GM18520 (cell line): ENCODE measurements around the gene SMNDC1.
"Not testable (repeated sequence)": the region's sequence is repeated elsewhere in the genome, so short reads cannot be mapped to it uniquely, and the experiment has no call there.

Experiments used
- ATAC-seq: cut with Tn5 transposase; IDR thresholded peaks from one replicate; pipeline ENCODE4 v1.9.1; 2021; ENCODE audit not compliant: unreplicated experiment

SMNDC1 gene

DNA sequence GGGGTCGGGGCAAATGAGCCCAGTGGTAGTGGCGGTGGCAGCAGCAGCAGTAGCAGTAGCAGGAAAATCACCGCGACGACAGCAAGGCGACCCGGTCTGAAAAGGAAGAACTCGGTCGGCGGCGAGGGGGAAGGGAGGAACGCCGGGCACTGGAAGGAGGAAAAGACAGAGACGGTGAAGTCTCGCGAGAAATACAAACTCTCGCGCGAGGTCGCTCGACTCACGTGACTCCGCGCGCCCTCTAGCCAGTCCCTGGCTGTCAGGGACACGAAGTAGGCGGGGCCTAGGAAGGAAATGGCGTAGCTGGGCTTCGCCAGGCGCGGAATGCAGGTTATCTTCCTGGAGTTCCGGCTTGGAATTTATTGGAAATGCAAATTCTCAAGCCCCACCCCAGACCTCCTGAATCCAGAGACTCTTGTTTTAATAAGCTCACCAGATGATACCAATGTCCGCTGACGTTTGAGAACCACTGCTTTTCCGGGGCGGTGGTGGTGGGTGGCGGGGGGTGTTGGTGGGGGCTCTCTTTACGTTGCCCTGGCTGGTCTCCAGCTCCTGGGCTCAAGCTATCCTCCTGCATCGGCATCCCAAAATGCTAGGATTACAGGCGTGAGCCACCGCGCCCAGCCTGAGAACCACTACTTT, at the start of gene SMNDC1:
SMNDC1 (minus strand) TSS at position 141 of the 642 bp plus-strand sequence. CDS start 1,333 bp downstream, outside the sequence.
- ATAC-seq, result peak; percentile 92

GRCh38 chr10:110354322-110354766, 49.6 kb upstream of the SMNDC1 start:
- no peak for ATAC-seq

DNA sequence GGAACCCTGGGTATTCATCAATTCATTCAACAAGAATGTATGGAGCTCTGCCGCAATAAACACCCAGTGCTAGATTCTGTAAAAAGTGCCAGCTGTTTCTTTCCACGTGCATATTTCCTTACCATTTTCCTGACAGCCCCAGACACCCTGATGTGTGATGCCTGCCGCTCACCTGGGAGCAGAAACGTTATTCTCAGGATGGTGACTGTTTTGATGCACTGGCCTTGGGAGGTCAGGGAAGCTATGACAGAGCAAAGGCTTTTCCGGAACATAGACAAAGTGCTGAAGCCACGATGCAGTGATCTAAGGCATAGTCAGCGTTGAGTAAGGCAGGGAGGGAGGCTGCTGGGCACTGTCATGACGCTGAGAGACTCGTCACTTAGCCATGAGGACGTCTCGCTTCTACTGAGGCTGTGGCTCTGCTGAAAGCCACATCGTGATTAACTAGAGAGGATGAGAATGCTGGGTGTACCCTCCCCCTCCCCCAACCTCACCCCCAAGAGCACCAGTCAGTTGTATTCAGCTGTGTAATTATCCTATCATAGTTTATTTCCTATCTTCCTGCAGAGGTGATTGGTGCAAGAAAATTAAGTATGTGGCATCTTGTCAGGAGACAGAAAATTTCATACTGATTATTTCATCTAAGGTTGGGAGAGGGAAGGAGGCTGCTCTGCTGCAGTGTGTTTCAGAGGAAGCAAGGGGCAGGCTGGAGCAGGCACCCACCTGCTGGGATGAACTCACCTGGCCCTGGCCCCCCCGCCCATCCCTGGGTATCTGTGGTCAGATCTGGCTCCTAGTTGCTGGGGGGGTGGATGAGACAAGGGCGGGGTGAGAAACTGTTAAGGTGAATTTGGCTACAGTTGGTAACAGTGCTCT, 48.8 kb upstream of the SMNDC1 start:
- ATAC-seq, result no peak

DNA sequence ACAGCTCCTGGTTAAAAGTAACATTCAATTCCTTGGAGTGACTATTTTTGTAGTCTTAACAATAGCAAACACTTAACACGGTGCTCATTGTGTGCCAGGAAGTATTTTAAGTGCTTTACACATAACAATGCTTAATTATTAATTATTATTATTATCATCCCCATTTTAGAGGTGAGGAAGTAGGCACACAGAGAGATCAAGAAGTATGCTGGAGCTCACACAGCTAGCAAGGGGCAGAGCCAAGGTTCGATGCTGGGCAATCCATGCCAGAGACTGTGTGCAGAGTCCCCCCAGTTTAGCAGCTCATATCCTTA, 48.2 kb upstream of the SMNDC1 start:
- ATAC-seq, result no peak

DNA sequence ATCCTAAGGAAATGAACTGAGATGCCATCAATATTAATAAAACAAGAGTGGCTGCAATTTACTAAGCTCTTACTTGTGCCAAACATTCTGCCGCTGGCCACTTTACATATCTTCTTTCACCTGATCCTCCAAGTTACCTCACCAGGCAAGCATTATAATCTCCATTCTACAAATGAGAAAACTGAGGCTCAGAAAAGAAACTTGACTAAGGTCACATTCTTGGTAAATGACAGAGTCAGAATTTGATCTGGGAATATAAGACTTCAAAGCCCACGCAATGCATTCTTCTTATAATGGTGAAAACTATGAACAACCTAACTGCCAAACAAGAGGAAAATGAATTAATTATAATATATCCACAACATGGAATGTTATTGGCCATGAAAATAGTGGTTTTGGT, 46.1 kb upstream of the SMNDC1 start:
- no peak for ATAC-seq

- no peak for ATAC-seq
Observed at GRCh38 chr10:110349831-110350230, 45.1 kb upstream of the SMNDC1 start.

DNA sequence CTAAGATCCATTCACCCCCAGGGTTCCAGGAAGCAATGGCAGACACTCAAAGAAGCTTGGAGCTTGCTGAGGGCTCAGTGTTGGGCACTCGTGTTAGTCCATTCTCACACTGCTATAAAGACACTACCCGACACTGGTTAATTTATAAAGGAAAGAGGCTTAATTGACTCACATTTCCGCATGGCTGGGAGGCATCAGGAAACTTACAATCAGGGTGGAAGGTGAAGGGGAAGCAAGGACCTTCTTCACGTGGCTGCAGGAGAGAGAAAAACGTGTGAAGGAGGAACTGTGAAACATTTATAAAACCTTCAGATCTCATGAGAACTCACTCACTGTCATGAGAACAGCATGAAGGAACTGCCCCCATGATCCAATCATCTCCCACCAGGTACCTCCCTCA, 44.7 kb upstream of the SMNDC1 start:
- no peak for ATAC-seq

GRCh38 chr10:110348336-110348735, 43.6 kb upstream of the SMNDC1 start:
- ATAC-seq, result no peak

DNA sequence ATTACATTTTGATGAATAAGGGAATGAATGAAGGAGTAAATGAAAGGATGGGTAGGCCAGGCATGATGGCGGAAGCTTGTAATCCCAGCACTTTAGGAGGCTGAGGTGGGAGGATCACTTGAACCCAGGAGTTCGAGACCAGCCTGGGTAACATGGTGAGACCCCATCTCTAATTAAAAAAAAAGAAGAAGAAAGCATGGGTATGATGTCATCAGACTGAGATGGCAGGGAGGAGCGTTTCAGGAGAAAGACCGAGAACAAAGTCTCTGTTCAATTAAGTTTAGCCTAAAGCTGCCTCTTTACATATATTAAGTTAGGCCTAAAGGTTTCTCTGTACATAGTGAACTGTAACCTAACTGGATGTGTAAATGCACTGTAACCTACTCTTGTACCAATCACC, 42.2 kb upstream of the SMNDC1 start:
- ATAC-seq, result no peak

DNA sequence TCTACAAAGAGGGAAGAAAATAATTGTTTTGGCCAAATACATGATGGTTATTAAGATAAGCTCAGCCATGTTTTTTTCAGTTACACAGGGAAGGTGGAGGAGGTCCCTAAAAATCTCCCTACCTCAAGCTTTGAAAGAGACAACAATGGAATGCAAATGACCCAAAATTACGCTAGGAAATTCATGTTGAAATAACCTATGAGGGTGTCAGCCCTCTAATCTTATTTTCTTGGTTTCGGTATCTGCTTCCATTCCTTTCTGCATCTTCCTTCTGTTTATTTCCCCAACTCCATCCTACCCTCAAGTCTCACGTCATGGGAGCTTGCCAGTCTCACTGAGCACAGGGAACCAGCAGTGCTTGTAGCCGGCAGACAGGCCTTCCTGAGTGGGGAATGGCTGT, 40.6 kb upstream of the SMNDC1 start:
- no peak for ATAC-seq

GRCh38 chr10:110344622-110345021, 39.9 kb upstream of the SMNDC1 start:
- no peak for ATAC-seq

DNA sequence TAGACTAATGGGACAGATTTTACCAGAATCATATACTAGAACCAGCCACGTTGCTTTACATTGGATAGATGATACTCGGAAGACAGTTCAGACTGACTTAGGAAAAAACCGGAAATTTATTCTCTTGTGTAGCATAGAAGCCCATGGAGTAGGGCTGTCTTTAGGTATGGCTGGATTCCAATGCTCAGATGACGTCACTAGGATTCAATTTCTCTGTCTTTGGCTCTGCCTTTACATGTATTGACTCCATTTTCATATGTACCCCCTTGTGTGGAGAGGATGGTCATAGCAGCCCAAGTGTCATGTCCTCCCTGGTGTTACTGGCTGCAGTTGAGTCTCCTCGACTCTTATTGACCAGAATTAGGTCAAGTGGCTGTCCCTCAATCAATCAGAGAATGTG, 39.2 kb upstream of the SMNDC1 start:
- no peak for ATAC-seq

DNA sequence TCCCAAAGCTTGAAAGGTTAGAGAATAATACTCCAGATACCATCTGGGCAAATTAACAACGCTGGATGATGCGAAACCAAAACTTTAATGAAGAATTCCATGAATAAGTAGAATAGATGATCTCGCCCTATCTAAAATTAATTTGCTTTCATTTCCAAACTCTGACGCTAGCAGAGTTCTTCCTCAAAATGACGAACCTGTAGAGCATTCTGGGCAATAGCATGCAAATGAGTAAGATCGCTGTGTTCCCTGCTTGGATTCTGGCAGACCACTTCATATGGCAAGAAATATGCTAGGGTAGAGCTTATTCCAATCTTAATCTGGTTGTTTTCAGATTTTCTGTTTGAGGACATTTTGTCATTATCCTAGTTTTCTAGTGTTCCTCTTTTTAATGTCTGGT, 36.1 kb upstream of the SMNDC1 start:
- ATAC-seq, result no peak

GRCh38 chr10:110340122-110340521, 35.4 kb upstream of the SMNDC1 start:
- no peak for ATAC-seq

DNA sequence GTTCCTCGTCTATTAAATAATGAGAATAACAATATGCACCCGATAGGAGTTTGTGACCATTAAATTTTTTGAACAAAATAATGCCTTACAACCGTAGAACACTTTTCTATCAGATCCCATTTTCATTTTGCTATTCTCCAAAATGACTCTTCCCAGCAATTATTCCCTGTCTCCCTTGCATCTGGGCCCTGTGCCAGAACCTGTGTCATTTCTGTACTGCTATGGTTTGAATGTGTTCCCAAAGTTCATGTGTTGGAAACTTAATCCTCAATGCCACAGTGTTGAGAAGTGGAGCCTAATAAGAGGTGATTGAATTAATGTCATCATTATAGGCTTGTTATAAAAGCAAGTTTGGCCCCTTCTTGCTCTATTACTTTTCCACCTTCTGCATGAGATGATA, 33.2 kb upstream of the SMNDC1 start:
- ATAC-seq, result no peak

DNA sequence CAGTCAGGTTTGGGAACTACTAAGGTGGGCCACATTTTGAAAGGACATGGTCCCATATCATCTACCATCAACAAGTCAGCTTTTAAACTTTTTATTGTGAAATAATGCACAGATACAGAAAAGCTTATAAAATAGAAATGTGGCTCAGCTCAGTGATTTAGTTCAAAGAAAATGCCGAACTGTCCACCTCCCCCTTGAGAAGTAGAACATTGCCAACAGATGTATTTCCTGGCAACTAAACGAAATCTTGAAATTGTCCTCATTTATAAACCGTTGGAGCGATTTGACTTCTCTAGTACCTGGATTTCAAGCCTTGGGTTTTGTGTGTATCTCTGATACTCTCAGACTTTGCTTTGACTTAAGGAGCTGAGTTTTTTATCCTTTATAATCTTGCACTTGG, 32.7 kb upstream of the SMNDC1 start:
- ATAC-seq, result no peak

DNA sequence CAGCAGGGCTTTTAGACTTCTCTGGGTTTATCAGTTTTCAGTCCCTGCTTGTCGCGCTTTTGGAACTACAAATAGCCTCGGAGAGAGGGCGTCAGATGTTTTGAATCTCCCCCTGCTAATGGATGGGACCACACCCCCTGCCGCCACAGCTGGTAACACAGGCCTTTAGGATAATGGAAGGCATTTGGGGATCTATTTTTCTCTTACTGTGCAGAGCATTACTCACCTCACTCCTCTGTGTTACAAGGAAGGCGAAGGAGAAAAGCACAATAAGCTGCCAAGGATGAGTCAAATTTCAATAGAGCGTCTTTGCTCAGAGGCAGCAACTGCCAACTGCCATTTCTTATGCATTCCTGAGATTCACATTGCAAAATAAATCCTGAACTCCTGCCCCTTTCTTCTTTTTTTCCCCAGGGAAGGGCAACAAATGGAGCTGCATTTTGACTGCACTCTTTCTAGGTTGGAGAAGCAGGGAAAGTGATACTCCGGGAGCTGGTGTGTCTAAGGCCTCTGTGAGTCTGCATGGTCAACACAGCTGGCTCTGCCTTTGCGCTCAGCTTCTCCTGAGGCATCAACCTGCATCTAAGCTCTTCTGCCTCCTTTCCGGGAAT, 31.5 kb upstream of the SMNDC1 start:
- no peak for ATAC-seq

DNA sequence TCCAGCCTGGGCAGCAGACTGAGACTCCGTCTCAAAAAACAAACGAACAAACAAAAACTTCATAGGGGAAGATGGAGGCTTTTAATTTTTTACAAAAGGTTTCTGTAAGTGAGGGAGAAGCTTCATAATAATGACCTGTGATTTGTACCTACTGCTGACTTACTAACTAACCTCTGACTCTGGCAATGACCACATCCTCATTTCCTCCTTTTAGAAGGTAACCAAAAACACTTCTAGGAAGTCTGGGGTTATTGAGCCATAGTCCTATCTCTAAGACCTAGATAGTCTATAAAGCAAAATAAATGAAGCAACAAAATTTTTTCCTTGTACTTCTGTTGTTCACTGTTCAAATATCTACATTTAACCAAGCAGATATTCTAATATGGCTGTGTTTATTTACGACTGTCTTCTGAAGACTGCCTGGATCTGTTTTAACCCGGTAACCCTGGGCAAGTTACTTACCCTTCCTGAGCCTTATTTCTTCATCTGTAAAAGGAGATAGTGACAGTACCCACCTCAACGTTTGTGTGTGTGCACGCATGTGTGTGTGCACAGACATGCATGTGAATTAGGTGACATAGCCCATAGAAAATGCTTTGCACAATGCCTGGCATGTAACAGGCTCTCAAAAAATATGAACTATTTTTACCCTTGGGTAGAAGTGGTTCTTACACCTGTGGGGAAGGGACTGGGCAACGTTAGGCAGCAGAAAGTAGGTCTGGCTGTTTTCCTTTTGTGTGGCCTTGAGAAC, 30.8 kb upstream of the SMNDC1 start:
- no peak for ATAC-seq

DNA sequence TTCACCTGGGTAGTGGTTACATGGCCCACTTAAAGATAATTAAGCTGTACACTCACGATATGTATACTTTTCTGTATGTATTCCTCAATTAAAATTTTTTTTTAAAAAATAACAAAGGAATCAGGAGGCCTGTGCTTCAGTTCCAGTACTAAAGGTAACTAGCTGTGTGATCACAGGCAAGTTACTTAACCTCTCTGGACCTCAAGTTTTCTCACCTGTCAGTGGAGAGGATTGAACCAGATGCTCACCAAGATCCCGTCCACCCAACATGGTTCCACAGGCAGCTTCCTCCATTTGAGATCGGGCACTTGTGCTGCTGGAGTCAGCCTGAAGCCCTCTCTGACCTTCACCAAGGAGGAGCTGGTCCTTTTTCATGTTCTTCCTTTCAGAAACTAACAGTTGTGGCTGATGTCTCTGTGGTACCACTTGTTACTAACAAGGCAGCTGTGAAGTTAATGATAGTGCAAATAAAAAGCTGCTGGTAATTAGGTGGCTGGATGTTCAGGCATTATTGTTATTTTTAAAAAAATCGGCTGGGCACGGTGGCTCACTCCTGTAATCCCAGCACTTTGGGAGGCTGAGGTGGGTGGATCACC, 29.4 kb upstream of the SMNDC1 start:
- no peak for ATAC-seq

- ATAC-seq, result not testable (repeated sequence)
Observed at GRCh38 chr10:110331226-110331795, 26.6 kb upstream of the SMNDC1 start.

GRCh38 chr10:110330675-110331074, 26.0 kb upstream of the SMNDC1 start:
- no peak for ATAC-seq
